Cardiac muscle cell (in vitro differentiated cells and primary cell): ENCODE data around the gene GPR39. TPM values are rescaled to one million over a fixed set of nuclear protein-coding genes. Genes with fewer than 3 reads are reported as not detected.
A peak's percentile ranks its signal among the peaks of the same experiment; 100 is the strongest.

ENCODE experiments used
- DNase-seq, 2 donors: peaks; one replicate each; pipeline versions ENCODE4 v3.0.0 to v3.0.0-alpha.2; 2010 to 2017; ENCODE audit warnings: low read depth in 1 of 2, low spot score in 1 of 2
- H3K27ac ChIP-seq: fragments of 200-600 bp; sonication (generic); 2 replicates; pipeline ENCODE4 v1.5.1; 2016
- H3K27me3 ChIP-seq: fragments of 200-600 bp; sonication (generic); 2 replicates; pipeline ENCODE4 v1.6.0; 2016; ENCODE audit warnings: control low read depth
- H3K36me3 ChIP-seq: fragments of 200-600 bp; sonication (generic); 2 replicates; pipeline ENCODE4 v1.5.1; 2016; ENCODE audit warnings: control low read depth
- H3K4me1 ChIP-seq: fragments of 200-600 bp; sonication (generic); 2 replicates; pipeline ENCODE4 v1.8.1; 2017; ENCODE audit warnings: low read depth, mild to moderate bottlenecking, mixed run types
- H3K4me3 ChIP-seq: fragments of 200-600 bp; sonication (generic); 2 replicates; pipeline ENCODE4 v1.5.1; 2016; ENCODE audit warnings: mild to moderate bottlenecking
- H3K9me3 ChIP-seq: fragments of 200-600 bp; sonication (generic); 2 replicates; pipeline ENCODE4 v1.5.1; 2017; ENCODE audit warnings: low read depth, mild to moderate bottlenecking, control low read depth
- polyA plus RNA-seq: library from polyadenylated mRNA; unstranded; fragments of >200 nt; fragmentation: Nextera tagmentation; extraction: Ambion mirVana; gene quantifications from 2 replicates; pipeline ENCODE4 v1.2.1, GENCODE V29; 2016
- total RNA-seq: library from RNA; depleted of rRNA; stranded (reverse); fragments of >200 nt; gene quantifications from 2 replicates; pipeline ENCODE4 v1.2.3, GENCODE V29; 2016
- TF ChIP-seq, protein P1 (sequence below): IDR thresholded peaks from 2 replicates; pipeline ENCODE4 v1.5.1; 2012; ENCODE audit warnings: low read depth, mild to moderate bottlenecking, low read length

GPR39 gene
- total and polyA plus RNA-seq, 2 experiments from 2014 or later, result 4.0 to 10.9 TPM

DNA sequence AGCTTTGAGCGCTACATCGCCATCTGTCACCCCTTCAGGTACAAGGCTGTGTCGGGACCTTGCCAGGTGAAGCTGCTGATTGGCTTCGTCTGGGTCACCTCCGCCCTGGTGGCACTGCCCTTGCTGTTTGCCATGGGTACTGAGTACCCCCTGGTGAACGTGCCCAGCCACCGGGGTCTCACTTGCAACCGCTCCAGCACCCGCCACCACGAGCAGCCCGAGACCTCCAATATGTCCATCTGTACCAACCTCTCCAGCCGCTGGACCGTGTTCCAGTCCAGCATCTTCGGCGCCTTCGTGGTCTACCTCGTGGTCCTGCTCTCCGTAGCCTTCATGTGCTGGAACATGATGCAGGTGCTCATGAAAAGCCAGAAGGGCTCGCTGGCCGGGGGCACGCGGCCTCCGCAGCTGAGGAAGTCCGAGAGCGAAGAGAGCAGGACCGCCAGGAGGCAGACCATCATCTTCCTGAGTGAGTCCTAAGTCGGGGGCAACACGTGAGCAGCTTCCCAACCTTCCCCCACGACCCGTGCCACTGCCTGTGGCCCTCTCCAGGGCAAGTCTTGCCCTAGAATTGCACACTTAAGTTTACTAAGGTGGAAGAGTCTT is 928 bp downstream of the GPR39 start:
- H3K4me3 ChIP-seq, result no peak overlapping the region
- no peaks in the 10 kb centered on the region for H3K27me3 ChIP-seq
- TF ChIP-seq, protein P1, sequence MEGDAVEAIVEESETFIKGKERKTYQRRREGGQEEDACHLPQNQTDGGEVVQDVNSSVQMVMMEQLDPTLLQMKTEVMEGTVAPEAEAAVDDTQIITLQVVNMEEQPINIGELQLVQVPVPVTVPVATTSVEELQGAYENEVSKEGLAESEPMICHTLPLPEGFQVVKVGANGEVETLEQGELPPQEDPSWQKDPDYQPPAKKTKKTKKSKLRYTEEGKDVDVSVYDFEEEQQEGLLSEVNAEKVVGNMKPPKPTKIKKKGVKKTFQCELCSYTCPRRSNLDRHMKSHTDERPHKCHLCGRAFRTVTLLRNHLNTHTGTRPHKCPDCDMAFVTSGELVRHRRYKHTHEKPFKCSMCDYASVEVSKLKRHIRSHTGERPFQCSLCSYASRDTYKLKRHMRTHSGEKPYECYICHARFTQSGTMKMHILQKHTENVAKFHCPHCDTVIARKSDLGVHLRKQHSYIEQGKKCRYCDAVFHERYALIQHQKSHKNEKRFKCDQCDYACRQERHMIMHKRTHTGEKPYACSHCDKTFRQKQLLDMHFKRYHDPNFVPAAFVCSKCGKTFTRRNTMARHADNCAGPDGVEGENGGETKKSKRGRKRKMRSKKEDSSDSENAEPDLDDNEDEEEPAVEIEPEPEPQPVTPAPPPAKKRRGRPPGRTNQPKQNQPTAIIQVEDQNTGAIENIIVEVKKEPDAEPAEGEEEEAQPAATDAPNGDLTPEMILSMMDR, result no peak
- no peak for DNase-seq
- H3K4me1 ChIP-seq, result no peaks in the 10 kb centered on the region
- H3K27ac ChIP-seq, result no peak overlapping the region
- no peaks in the 10 kb centered on the region for H3K36me3 ChIP-seq
- H3K9me3 ChIP-seq, result no peaks in the 10 kb centered on the region

DNA sequence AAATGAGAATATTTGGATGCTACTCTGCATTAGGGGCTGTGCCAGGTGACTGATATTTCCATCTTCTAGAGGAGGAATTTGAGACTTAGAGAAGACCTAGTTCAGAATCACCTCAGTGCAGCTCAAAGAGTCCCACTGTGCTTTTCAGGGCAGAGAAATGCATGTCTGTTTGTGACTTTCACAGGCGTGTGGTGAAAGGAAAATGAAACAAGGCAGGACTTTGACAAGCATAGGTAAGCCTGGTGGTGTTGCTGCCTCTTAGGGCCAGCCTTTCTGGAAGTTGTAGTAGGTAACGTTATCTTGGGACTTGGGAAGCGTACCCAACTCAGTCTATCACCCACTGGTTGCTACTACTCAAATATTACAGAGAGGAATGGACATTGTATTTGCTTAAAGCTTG is 2.6 kb downstream of the GPR39 start:
- Histone ChIP-seq H3K9me3 (no peaks in the 10 kb centered on the region), H3K27me3 (no peaks in the 10 kb centered on the region), H3K36me3 (no peaks in the 10 kb centered on the region), H3K4me1 (no peaks in the 10 kb centered on the region), H3K27ac (no peak overlapping the region), H3K4me3 (no peak overlapping the region)
- TF ChIP-seq, protein P1, result no peak
- DNase-seq, result no peak

DNA sequence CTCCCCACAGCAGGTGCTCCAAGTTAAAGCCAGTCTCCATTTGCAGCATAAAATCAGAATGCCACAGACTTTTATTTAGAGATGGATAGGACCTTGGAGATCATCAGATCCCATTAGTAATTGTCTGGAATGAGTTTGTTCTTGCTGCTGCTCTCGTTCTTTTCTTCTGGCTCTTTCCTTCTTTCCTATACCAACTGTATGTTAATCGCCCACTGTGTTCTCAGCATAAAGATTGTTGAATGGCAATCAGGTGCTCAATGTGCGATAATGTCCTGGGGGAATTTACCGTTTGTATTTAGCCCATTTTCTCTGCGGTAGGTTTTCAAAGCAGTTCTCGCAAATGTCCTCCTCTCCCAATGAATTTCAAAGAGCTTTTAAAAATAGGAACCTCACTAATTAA is 3.3 kb downstream of the GPR39 start:
- Histone ChIP-seq H3K27me3 (no peaks in the 10 kb centered on the region), H3K9me3 (no peaks in the 10 kb centered on the region), H3K4me3 (no peak overlapping the region), H3K27ac (no peak overlapping the region), H3K4me1 (no peaks in the 10 kb centered on the region), H3K36me3 (no peaks in the 10 kb centered on the region)
- TF ChIP-seq, protein P1, result no peak
- DNase-seq, result no peak

DNA sequence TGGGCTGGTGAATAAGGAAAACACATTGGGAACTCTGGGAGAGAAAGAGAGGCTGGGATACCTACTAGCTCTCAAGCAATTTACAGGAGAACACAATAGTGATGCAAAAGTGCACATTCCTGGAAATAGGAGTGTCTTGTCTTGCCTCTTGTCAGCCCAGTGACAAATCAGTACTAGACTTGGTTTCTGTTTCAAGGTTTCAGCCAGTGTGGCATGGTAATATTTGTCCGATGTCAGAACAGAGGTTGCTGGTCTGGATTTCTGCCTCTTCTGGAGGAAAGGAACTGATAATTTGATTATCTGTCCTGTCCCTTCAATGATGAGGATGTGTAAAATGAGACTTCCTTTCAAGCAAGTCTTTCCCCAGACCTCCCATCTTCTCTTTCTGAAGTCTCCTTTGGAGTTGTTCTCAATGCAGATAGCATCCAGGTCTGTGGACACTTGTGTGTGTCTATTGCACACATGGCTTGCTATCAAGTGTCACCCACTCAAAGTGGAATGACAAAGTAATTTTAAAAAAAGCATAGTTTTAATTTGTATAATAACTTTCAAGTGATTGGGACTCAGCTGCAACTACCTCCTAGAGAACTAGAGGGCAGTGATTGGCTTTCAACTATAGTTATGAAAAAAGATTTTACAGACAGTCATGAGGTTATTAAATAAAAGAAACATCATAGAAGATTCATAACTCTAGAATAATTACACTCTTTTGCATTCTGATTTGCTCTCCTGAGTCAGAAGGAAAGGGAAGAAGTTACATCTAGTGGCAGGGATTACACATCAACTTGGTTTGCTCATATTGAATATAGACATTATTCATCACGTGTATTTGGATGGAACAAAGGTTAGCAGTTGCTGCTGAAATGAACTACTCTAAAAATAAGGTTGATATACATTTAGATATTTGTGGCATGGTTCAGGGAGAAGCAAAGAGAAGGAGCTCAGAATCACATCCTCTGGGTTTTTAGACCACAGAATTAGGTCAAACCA is 4.5 kb downstream of the GPR39 start:
- TF ChIP-seq, protein P1, result peak; percentile 14

DNA sequence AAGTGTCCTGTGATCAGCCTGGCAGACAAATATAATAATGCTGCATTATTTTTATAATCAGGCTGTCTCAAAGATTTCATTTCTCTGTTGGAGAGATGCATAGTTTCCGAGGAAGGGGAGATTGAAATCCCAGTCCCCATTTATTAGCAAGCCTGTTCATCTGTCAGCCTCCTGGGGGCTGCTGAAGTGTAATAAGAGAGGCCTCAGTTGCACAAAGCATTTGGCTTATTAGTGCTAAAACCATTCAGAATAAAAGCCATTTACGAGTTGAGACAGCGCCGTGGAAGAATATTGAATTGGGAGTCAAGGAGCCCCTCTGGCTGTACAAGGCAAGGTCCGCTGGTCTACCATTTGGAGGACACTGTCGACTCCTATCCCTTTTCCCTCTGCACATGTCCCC is 6.1 kb downstream of the GPR39 start:
- TF ChIP-seq, protein P1, result no peak
- Histone ChIP-seq H3K27me3 (no peaks in the 10 kb centered on the region), H3K27ac (no peak overlapping the region), H3K4me3 (no peak overlapping the region), H3K36me3 (no peaks in the 10 kb centered on the region), H3K4me1 (no peaks in the 10 kb centered on the region), H3K9me3 (no peaks in the 10 kb centered on the region)
- DNase-seq, result no peak

More for the DNA sequence above, 4.5 kb downstream of the GPR39 start:
- Histone ChIP-seq H3K4me1 (no peaks in the 10 kb centered on the region), H3K27me3 (no peaks in the 10 kb centered on the region), H3K4me3 (no peak overlapping the region), H3K36me3 (no peaks in the 10 kb centered on the region), H3K9me3 (no peaks in the 10 kb centered on the region), H3K27ac (no peak overlapping the region)
- no peak for DNase-seq
